HG03025 (cell line): ENCODE results near the gene BLOC1S1.
"Not testable (repeated sequence)": the region's sequence is repeated elsewhere in the genome, so short reads cannot be mapped to it uniquely, and the experiment has no call there.

ENCODE experiments used
- ATAC-seq: cut with Tn5 transposase; IDR thresholded peaks from one replicate; pipeline ENCODE4 v1.9.1; 2021; ENCODE audit warnings: mild to moderate bottlenecking, moderate library complexity; ENCODE audit not compliant: unreplicated experiment, low FRiP score

BLOC1S1 gene

GRCh38 chr12:55743406-55744339 lies 27.8 kb downstream of the BLOC1S1 start:
- peak; percentile 43 for ATAC-seq

- ATAC-seq, result no peak
Measured at GRCh38 chr12:55744340-55745030, 28.6 kb downstream of the BLOC1S1 start.

GRCh38 chr12:55745361-55746173 lies 29.7 kb downstream of the BLOC1S1 start:
- ATAC-seq, result no peak

- ATAC-seq, result no peak
Measured at GRCh38 chr12:55746174-55746912, 30.5 kb downstream of the BLOC1S1 start.

- ATAC-seq, result no peak
Measured at GRCh38 chr12:55746913-55747231, 31.0 kb downstream of the BLOC1S1 start.

GRCh38 chr12:55748230-55748993 lies 32.6 kb downstream of the BLOC1S1 start:
- ATAC-seq, result no peak

GRCh38 chr12:55755246-55755645 lies 39.4 kb downstream of the BLOC1S1 start:
- ATAC-seq, result no peak

GRCh38 chr12:55757701-55758100 lies 41.9 kb downstream of the BLOC1S1 start:
- ATAC-seq, result no peak

GRCh38 chr12:55758575-55758974 lies 42.7 kb downstream of the BLOC1S1 start:
- ATAC-seq, result not testable (repeated sequence)

GRCh38 chr12:55760663-55761062 lies 44.8 kb downstream of the BLOC1S1 start:
- no peak for ATAC-seq

GRCh38 chr12:55762646-55763045 lies 46.8 kb downstream of the BLOC1S1 start:
- ATAC-seq, result no peak

GRCh38 chr12:55765736-55766290 lies 50.0 kb downstream of the BLOC1S1 start:
- no peak for ATAC-seq

- no peak for ATAC-seq
Measured at GRCh38 chr12:55767156-55767555, 51.3 kb downstream of the BLOC1S1 start.
